ENCODE measurements around the gene HEPH. TPM values are rescaled to one million over a fixed set of nuclear protein-coding genes. Genes with fewer than 3 reads are reported as not detected.
"Not testable (repeated sequence)": the region's sequence is repeated elsewhere in the genome, so short reads cannot be mapped to it uniquely, and the experiment has no call there.

The HEPH gene
- total and polyA plus RNA-seq, 4 experiments from 2014 or later = not detected

- no peak overlapping the region for H3K27ac ChIP-seq (ENCODE audit: low read depth, low read length)
- Mint-ChIP-seq H3K4me3 (no peak overlapping the region), H3K36me3 (no peaks in the 10 kb centered on the region), H3K27me3 (peaks cover 2 to 5% of the 10 kb centered on the region in 2 donors), H3K4me1 (no peaks in the 10 kb centered on the region), H3K9me3 (peaks cover 0 to 13% (median 6%) of the 10 kb centered on the region in 8 donors), H3K27ac (no peak overlapping the region)
- ChIA-PET CTCF (ENCODE audit: partially characterized antibody) (no interaction called here), POLR2A (ENCODE audit: partially characterized antibody) (no interaction called here)
- DNase-seq = no peak
- H3K9me3 ChIP-seq (ENCODE audit: control insufficient read depth in 1 of 2, low read length in 2 of 2) = no peaks in the 10 kb centered on the region
- H3K36me3 ChIP-seq (ENCODE audit: insufficient read depth, low read length) = no peaks in the 10 kb centered on the region
- no peaks in the 10 kb centered on the region for H3K27me3 ChIP-seq (ENCODE audit: insufficient read depth, low read length)
- intact Hi-C loops (cut with micrococcal nuclease) = no loop called here
- H3K4me3 ChIP-seq (ENCODE audit: low read length in 2 of 2) = no peak overlapping the region
- H3K4me1 ChIP-seq (ENCODE audit: insufficient read depth, low read length) = no peaks in the 10 kb centered on the region
Observed at GRCh38 chrX:66221856-66222255, 57.8 kb downstream of the HEPH start.

GRCh38 chrX:66232296-66232695 lies 68.2 kb downstream of the HEPH start:
- Histone ChIP-seq H3K9me3 (ENCODE audit: control insufficient read depth in 1 of 2, low read length in 2 of 2) (no peaks in the 10 kb centered on the region), H3K27ac (ENCODE audit: low read depth, low read length) (no peak overlapping the region), H3K4me3 (ENCODE audit: low read length in 2 of 2) (no peak overlapping the region), H3K27me3 (ENCODE audit: insufficient read depth, low read length) (no peaks in the 10 kb centered on the region), H3K4me1 (ENCODE audit: insufficient read depth, low read length) (no peaks in the 10 kb centered on the region), H3K36me3 (ENCODE audit: insufficient read depth, low read length) (no peaks in the 10 kb centered on the region)
- Mint-ChIP-seq H3K27ac (no peak overlapping the region), H3K27me3 (no peaks in the 10 kb centered on the region), H3K9me3 (peaks cover 0 to 6% (median 2%) of the 10 kb centered on the region in 8 donors), H3K4me1 (no peaks in the 10 kb centered on the region), H3K4me3 (no peak overlapping the region), H3K36me3 (no peaks in the 10 kb centered on the region)
- CTCF ChIA-PET (ENCODE audit: partially characterized antibody) = no interaction called here
- POLR2A ChIA-PET (ENCODE audit: partially characterized antibody) = no interaction called here
- intact Hi-C loops (cut with micrococcal nuclease) = no loop called here
- DNase-seq = no peak

GRCh38 chrX:66233209-66233608 lies 69.2 kb downstream of the HEPH start:
- no peak overlapping the region for H3K4me3 Mint-ChIP-seq
- intact Hi-C loops (cut with micrococcal nuclease) = no loop called here
- no peak overlapping the region for H3K27ac Mint-ChIP-seq

GRCh38 chrX:66233904-66234303 lies 69.9 kb downstream of the HEPH start:
- intact Hi-C loops (cut with micrococcal nuclease); H3K27ac ChIP-seq (ENCODE audit: low read depth, low read length); H3K4me1 Mint-ChIP-seq; H3K27me3 ChIP-seq (ENCODE audit: insufficient read depth, low read length); H3K9me3 ChIP-seq (ENCODE audit: control insufficient read depth in 1 of 2, low read length in 2 of 2); H3K27me3 Mint-ChIP-seq; CTCF ChIA-PET (ENCODE audit: partially characterized antibody); H3K4me1 ChIP-seq (ENCODE audit: insufficient read depth, low read length); H3K36me3 ChIP-seq (ENCODE audit: insufficient read depth, low read length); DNase-seq; H3K4me3 Mint-ChIP-seq; H3K36me3 Mint-ChIP-seq; H3K4me3 ChIP-seq (ENCODE audit: low read length in 2 of 2); H3K9me3 Mint-ChIP-seq; POLR2A ChIA-PET (ENCODE audit: partially characterized antibody); H3K27ac Mint-ChIP-seq: not testable (repeated sequence)

More at GRCh38 chrX:66233209-66233608, 69.2 kb downstream of the HEPH start:
- Histone ChIP-seq H3K4me1 (ENCODE audit: insufficient read depth, low read length) (no peaks in the 10 kb centered on the region), H3K4me3 (ENCODE audit: low read length in 2 of 2) (no peak overlapping the region), H3K36me3 (ENCODE audit: insufficient read depth, low read length) (no peaks in the 10 kb centered on the region), H3K27ac (ENCODE audit: low read depth, low read length) (no peak overlapping the region), H3K9me3 (ENCODE audit: control insufficient read depth in 1 of 2, low read length in 2 of 2) (no peaks in the 10 kb centered on the region), H3K27me3 (ENCODE audit: insufficient read depth, low read length) (no peaks in the 10 kb centered on the region)
- ChIA-PET CTCF (ENCODE audit: partially characterized antibody) (no interaction called here), POLR2A (ENCODE audit: partially characterized antibody) (no interaction called here)
- no peak for DNase-seq
- Mint-ChIP-seq H3K27me3 (no peaks in the 10 kb centered on the region), H3K9me3 (peaks cover 0 to 6% (median 2%) of the 10 kb centered on the region in 8 donors), H3K36me3 (no peaks in the 10 kb centered on the region), H3K4me1 (no peaks in the 10 kb centered on the region)

GRCh38 chrX:66255359-66255967 lies 91.4 kb downstream of the HEPH start:
- ChIA-PET CTCF (ENCODE audit: partially characterized antibody) (no interaction called here), POLR2A (ENCODE audit: partially characterized antibody) (no interaction called here)
- no peak for DNase-seq
- H3K9me3 Mint-ChIP-seq = peaks cover 0 to 10% (median 2%) of the 10 kb centered on the region in 8 donors
- H3K27ac Mint-ChIP-seq = no peak overlapping the region
- no peaks in the 10 kb centered on the region for H3K27me3 ChIP-seq (ENCODE audit: insufficient read depth, low read length)
- intact Hi-C loops (cut with micrococcal nuclease) = no loop called here
- no peaks in the 10 kb centered on the region for H3K9me3 ChIP-seq (ENCODE audit: control insufficient read depth in 1 of 2, low read length in 2 of 2)
- H3K4me1 Mint-ChIP-seq = no peaks in the 10 kb centered on the region
- no peaks in the 10 kb centered on the region for H3K4me1 ChIP-seq (ENCODE audit: insufficient read depth, low read length)
- H3K27me3 Mint-ChIP-seq = peaks cover 2 to 3% of the 10 kb centered on the region in 2 donors
- no peaks in the 10 kb centered on the region for H3K36me3 Mint-ChIP-seq
- no peaks in the 10 kb centered on the region for H3K36me3 ChIP-seq (ENCODE audit: insufficient read depth, low read length)
- H3K4me3 Mint-ChIP-seq = no peak overlapping the region
- no peak overlapping the region for H3K4me3 ChIP-seq (ENCODE audit: low read length in 2 of 2)
- no peak overlapping the region for H3K27ac ChIP-seq (ENCODE audit: low read depth, low read length)

GRCh38 chrX:66262807-66263206 lies 98.8 kb downstream of the HEPH start:
- CTCF ChIA-PET (ENCODE audit: partially characterized antibody) = no interaction called here
- no peaks in the 10 kb centered on the region for H3K4me1 Mint-ChIP-seq
- H3K9me3 Mint-ChIP-seq = peaks cover 0 to 2% (median 0%) of the 10 kb centered on the region in 8 donors
- DNase-seq = no peak
- H3K27me3 Mint-ChIP-seq = peaks cover 0 to 1% of the 10 kb centered on the region in 2 donors
- POLR2A ChIA-PET (ENCODE audit: partially characterized antibody) = no interaction called here
- Histone ChIP-seq H3K27me3 (ENCODE audit: insufficient read depth, low read length) (no peaks in the 10 kb centered on the region), H3K36me3 (ENCODE audit: insufficient read depth, low read length) (no peaks in the 10 kb centered on the region), H3K27ac (ENCODE audit: low read depth, low read length) (no peak overlapping the region), H3K9me3 (ENCODE audit: control insufficient read depth in 1 of 2, low read length in 2 of 2) (no peaks in the 10 kb centered on the region), H3K4me3 (ENCODE audit: low read length in 2 of 2) (no peak overlapping the region), H3K4me1 (ENCODE audit: insufficient read depth, low read length) (no peaks in the 10 kb centered on the region)
- H3K36me3 Mint-ChIP-seq = no peaks in the 10 kb centered on the region
- H3K4me3 Mint-ChIP-seq = no peak overlapping the region
- H3K27ac Mint-ChIP-seq = no peak overlapping the region
- intact Hi-C loops (cut with micrococcal nuclease) = no loop called here

Other genes starting within 250 kb of the HEPH start
- 1 to 10 TPM in 1 of 2 experiments, under 1 TPM in 1; 0.61 to 1.0 TPM for gene VSIG4, start 124.2 kb upstream of the HEPH start, total RNA-seq
- not detected for gene VSIG4, start 124.2 kb upstream of the HEPH start, polyA plus RNA-seq